Hypothalamus (tissue), 51 donors: Measurements from ENCODE around the gene MSI2.

Experiments used
- DNase-seq, 51 donors: peaks; one replicate each; lab custom pipeline; 2025; lab: John Stamatoyannopoulos, UW

The MSI2 gene

GRCh38 chr17:57636985-57637665 is 380.8 kb downstream of the MSI2 start:
- no peak for DNase-seq

- no peak for DNase-seq
Measured at GRCh38 chr17:57637666-57638010, 381.3 kb downstream of the MSI2 start.

- DNase-seq, result no peak
Measured at GRCh38 chr17:57638284-57638683, 382.0 kb downstream of the MSI2 start.

- DNase-seq, result no peak
Measured at GRCh38 chr17:57639381-57639780, 383.1 kb downstream of the MSI2 start.

GRCh38 chr17:57640079-57640478 is 383.8 kb downstream of the MSI2 start:
- DNase-seq, result no peak

- no peak for DNase-seq
Measured at GRCh38 chr17:57641761-57642160, 385.4 kb downstream of the MSI2 start.

- no peak for DNase-seq
Measured at GRCh38 chr17:57643062-57643461, 386.7 kb downstream of the MSI2 start.

- no peak for DNase-seq
Measured at GRCh38 chr17:57644326-57644725, 388.0 kb downstream of the MSI2 start.

- no peak for DNase-seq
Measured at GRCh38 chr17:57645950-57646665, 389.8 kb downstream of the MSI2 start.

GRCh38 chr17:57648720-57649119 is 392.4 kb downstream of the MSI2 start:
- DNase-seq, result no peak

- DNase-seq, result no peak
Measured at GRCh38 chr17:57649191-57649590, 392.9 kb downstream of the MSI2 start.

- peak in 1 of 51 donors; percentile 40 for DNase-seq
Measured at GRCh38 chr17:57649731-57650484, 393.6 kb downstream of the MSI2 start.

GRCh38 chr17:57650548-57650947 is 394.2 kb downstream of the MSI2 start:
- no peak for DNase-seq

- peak in 1 of 51 donors; percentile 18 for DNase-seq
Measured at GRCh38 chr17:57651451-57651850, 395.1 kb downstream of the MSI2 start.

- DNase-seq, result no peak
Measured at GRCh38 chr17:57651996-57652395, 395.7 kb downstream of the MSI2 start.

GRCh38 chr17:57652811-57653210 is 396.5 kb downstream of the MSI2 start:
- no peak for DNase-seq

- no peak for DNase-seq
Measured at GRCh38 chr17:57653279-57653678, 397.0 kb downstream of the MSI2 start.

GRCh38 chr17:57654040-57654775 is 397.9 kb downstream of the MSI2 start:
- DNase-seq, result no peak

- no peak for DNase-seq
Measured at GRCh38 chr17:57655553-57655952, 399.2 kb downstream of the MSI2 start.

GRCh38 chr17:57657211-57657610 is 400.9 kb downstream of the MSI2 start:
- peak in 12 of 51 donors; percentile 19 to 55 (median 34) for DNase-seq

GRCh38 chr17:57662041-57662440 is 405.7 kb downstream of the MSI2 start:
- DNase-seq, result no peak
